HG03439 (cell line): ENCODE results near the gene CCDC38.

Experiments used
- ATAC-seq: cut with Tn5 transposase; IDR thresholded peaks from one replicate; pipeline ENCODE4 v1.9.1; 2021; ENCODE audit warnings: mild to moderate bottlenecking, moderate library complexity; ENCODE audit not compliant: unreplicated experiment

The CCDC38 gene

GRCh38 chr12:95837240-95838038 lies 105.0 kb downstream of the CCDC38 start:
- no peak for ATAC-seq

GRCh38 chr12:95836630-95837239 lies 105.7 kb downstream of the CCDC38 start:
- ATAC-seq, result no peak

- no peak for ATAC-seq
Observed at GRCh38 chr12:95836185-95836609, 106.2 kb downstream of the CCDC38 start.

- ATAC-seq, result no peak
Observed at GRCh38 chr12:95834572-95834971, 107.8 kb downstream of the CCDC38 start.

- ATAC-seq, result no peak
Observed at GRCh38 chr12:95830335-95831089, 111.9 kb downstream of the CCDC38 start.

GRCh38 chr12:95829395-95829794 lies 113.0 kb downstream of the CCDC38 start:
- no peak for ATAC-seq

- ATAC-seq, result no peak
Observed at GRCh38 chr12:95820096-95820703, 122.2 kb downstream of the CCDC38 start.
